Endodermal cell (in vitro differentiated cells): Measurements from ENCODE around the gene PCNX1. TPM values are rescaled to one million over a fixed set of nuclear protein-coding genes. Genes with fewer than 3 reads are reported as not detected.

ENCODE experiments used
- DNase-seq: peaks from one replicate; pipeline ENCODE4 v3.0.0-alpha.2; 2017
- H3K27ac ChIP-seq: 2 replicates; pipeline ENCODE4 v1.5.1; 2013; ENCODE audit warnings: mild to moderate bottlenecking, low read depth, low read length, moderate library complexity
- H3K27me3 ChIP-seq: 2 replicates; pipeline ENCODE4 v1.6.1; 2013; ENCODE audit warnings: mild to moderate bottlenecking, low read length, moderate library complexity; ENCODE audit not compliant: insufficient read depth, control insufficient read depth, poor library complexity, severe bottlenecking
- H3K36me3 ChIP-seq: 2 replicates; pipeline ENCODE4 v1.7.0; 2013; ENCODE audit warnings: mild to moderate bottlenecking, low read length, moderate library complexity; ENCODE audit not compliant: control insufficient read depth, insufficient read depth
- H3K4me1 ChIP-seq: one replicate; pipeline ENCODE4 v1.7.0; 2013; ENCODE audit warnings: low read length; ENCODE audit not compliant: control insufficient read depth, insufficient read depth
- H3K4me3 ChIP-seq: 2 replicates; pipeline ENCODE4 v1.5.1; 2013; ENCODE audit warnings: mild to moderate bottlenecking, low read length, moderate library complexity
- H3K9ac ChIP-seq: 2 replicates; pipeline ENCODE4 v1.6.1; 2013; ENCODE audit warnings: mild to moderate bottlenecking, low read length, moderate library complexity; ENCODE audit not compliant: poor library complexity, severe bottlenecking; ENCODE audit errors: extremely low read depth
- H3K9me3 ChIP-seq: 2 replicates; pipeline ENCODE4 v1.6.1; 2013; ENCODE audit warnings: mild to moderate bottlenecking, low read length, moderate library complexity; ENCODE audit not compliant: control insufficient read depth
- H3K27ac Mint-ChIP-seq: 2 replicates; pipeline ENCODE4 v1.8.0; 2020; ENCODE audit warnings: mixed read lengths
- H3K27me3 Mint-ChIP-seq: 2 replicates; pipeline ENCODE4 v1.8.0; 2021; ENCODE audit warnings: mild to moderate bottlenecking, mixed read lengths; ENCODE audit not compliant: insufficient read depth
- H3K36me3 Mint-ChIP-seq: 2 replicates; pipeline ENCODE4 v1.8.0; 2020; ENCODE audit warnings: low read depth, mixed read lengths
- H3K4me1 Mint-ChIP-seq: 2 replicates; pipeline ENCODE4 v1.8.0; 2020; ENCODE audit warnings: mixed read lengths
- H3K4me3 Mint-ChIP-seq: 2 replicates; pipeline ENCODE4 v1.8.0; 2020; ENCODE audit warnings: mild to moderate bottlenecking, moderate library complexity, mixed read lengths
- H3K9me3 Mint-ChIP-seq: 2 replicates; pipeline ENCODE4 v1.8.0; 2020; ENCODE audit warnings: mild to moderate bottlenecking, mixed read lengths
- WGBS, 2 experiments: methylation state at CpG; one replicate each; pipeline versions ENCODE4 v1.1.5 to v1.1.7; 2013; ENCODE audit warnings: missing lambda C conversion rate in 2 of 2, mixed read lengths in 1 of 2; ENCODE audit not compliant: insufficient coverage in 1 of 2, insufficient read length in 1 of 2; 5-methylcytosine and 5-hydroxymethylcytosine counted together
- total RNA-seq, 2 donors: library from RNA; stranded (reverse); fragmentation: NEBNext Ultra II Directional in 1 of 2; extraction: Animal tissue kit (Norgen Biotek cat#: 25700) in 1 of 2; gene quantifications; 2 replicates in 1 of 2; 3 replicates in 1 of 2; pipeline ENCODE4 v1.2.1, GENCODE V29; 2021
- TF ChIP-seq, protein P1 (sequence below): fragments of 200-600 bp; sonication (generic); conservative IDR thresholded peaks from 2 replicates; pipeline ENCODE4 v1.5.0; 2021; ENCODE audit warnings: antibody characterized with exemption, mild to moderate bottlenecking

The PCNX1 gene
- total RNA-seq, 2 donors from 2014 or later: 68.2 TPM

DNA sequence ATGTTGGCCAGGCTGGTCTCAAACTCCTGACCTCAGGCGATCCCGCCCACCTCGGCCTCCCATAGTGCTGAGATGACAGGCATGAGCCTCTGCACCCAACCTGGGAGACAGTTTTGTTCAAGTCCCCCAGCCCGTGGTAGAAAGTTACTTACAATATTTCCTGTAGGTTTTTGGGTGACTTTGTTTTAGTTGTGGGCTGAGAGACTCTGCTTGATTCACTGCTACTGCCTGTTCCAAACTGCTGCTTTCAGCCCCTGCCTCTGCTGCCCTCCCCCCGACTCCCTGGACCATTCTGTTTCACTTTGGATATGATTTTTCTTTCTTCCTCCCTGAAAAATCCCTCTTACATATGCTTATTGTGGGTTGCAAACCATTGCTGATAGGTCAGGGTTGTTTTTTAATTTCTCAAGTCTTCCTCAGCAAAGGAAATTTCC is 13.4 kb upstream of the PCNX1 start:
- H3K9me3 Mint-ChIP-seq: no peaks in the 10 kb centered on the region
- H3K27ac Mint-ChIP-seq: no peak overlapping the region
- no peak for DNase-seq
- WGBS, 2 experiments: 87 to 90% methylated on average over 4 to 5 of the region's 5 CpGs
- H3K36me3 ChIP-seq: no peaks in the 10 kb centered on the region
- H3K4me1 Mint-ChIP-seq: no peaks in the 10 kb centered on the region
- no peak overlapping the region for H3K9ac ChIP-seq
- no peak overlapping the region for H3K4me3 Mint-ChIP-seq
- H3K4me1 ChIP-seq: no peaks in the 10 kb centered on the region
- peaks cover 4% of the 10 kb centered on the region for H3K27me3 Mint-ChIP-seq
- H3K27ac ChIP-seq: no peak overlapping the region
- H3K4me3 ChIP-seq: no peak overlapping the region
- H3K9me3 ChIP-seq: no peaks in the 10 kb centered on the region
- no peaks in the 10 kb centered on the region for H3K27me3 ChIP-seq
- TF ChIP-seq, protein P1, sequence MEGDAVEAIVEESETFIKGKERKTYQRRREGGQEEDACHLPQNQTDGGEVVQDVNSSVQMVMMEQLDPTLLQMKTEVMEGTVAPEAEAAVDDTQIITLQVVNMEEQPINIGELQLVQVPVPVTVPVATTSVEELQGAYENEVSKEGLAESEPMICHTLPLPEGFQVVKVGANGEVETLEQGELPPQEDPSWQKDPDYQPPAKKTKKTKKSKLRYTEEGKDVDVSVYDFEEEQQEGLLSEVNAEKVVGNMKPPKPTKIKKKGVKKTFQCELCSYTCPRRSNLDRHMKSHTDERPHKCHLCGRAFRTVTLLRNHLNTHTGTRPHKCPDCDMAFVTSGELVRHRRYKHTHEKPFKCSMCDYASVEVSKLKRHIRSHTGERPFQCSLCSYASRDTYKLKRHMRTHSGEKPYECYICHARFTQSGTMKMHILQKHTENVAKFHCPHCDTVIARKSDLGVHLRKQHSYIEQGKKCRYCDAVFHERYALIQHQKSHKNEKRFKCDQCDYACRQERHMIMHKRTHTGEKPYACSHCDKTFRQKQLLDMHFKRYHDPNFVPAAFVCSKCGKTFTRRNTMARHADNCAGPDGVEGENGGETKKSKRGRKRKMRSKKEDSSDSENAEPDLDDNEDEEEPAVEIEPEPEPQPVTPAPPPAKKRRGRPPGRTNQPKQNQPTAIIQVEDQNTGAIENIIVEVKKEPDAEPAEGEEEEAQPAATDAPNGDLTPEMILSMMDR: no peak
- no peaks in the 10 kb centered on the region for H3K36me3 Mint-ChIP-seq

DNA sequence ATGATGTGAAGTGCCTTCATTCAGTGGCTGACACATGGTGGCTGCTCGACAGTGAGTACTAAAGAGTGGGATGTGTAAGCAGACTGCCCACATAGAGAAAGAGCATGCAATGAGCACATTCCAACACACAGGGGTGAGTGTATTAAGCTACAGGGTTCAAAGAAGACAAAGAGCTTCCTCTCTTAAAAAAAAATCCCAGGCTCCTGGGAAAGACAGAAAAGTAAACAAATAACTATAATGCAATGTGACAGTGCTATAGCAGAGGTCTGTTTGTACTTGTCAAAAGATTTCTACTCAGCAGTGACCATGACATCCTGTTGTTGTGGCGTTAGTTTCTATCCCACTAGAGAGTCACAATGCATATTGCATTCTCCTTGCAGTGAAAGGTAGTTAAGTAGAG is 12.4 kb upstream of the PCNX1 start:
- H3K4me1 ChIP-seq: no peaks in the 10 kb centered on the region
- Mint-ChIP-seq H3K9me3 (no peaks in the 10 kb centered on the region), H3K27ac (no peak overlapping the region), H3K27me3 (peaks cover 4% of the 10 kb centered on the region), H3K4me1 (no peaks in the 10 kb centered on the region), H3K36me3 (no peaks in the 10 kb centered on the region), H3K4me3 (no peak overlapping the region)
- H3K27ac ChIP-seq: no peak overlapping the region
- H3K27me3 ChIP-seq: no peaks in the 10 kb centered on the region
- TF ChIP-seq, protein P1: no peak
- WGBS, 2 experiments: 89 to 93% methylated on average over 2 of the region's 2 CpGs
- DNase-seq: no peak
- H3K9me3 ChIP-seq: no peaks in the 10 kb centered on the region
- H3K4me3 ChIP-seq: no peak overlapping the region
- H3K9ac ChIP-seq: no peak overlapping the region
- H3K36me3 ChIP-seq: no peaks in the 10 kb centered on the region

DNA sequence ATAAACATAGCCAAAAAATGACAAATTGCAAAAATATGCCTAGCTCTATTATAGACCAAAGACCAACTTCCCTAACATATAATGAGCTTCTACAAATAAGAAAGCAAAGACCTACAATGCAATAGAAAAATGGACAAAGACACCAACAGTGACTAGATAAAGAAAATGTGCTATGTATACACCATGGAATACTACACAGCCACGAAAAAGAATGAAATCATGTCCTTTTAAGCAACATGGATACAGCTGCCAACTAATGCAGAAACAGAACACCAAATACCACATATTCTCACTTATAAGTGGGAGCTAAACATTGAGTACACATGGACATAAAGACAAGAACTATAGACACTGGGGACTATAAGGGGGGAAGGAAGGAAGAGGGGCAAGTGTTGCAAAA is 10.9 kb upstream of the PCNX1 start:
- no peak overlapping the region for H3K4me3 ChIP-seq
- no peak overlapping the region for H3K9ac ChIP-seq
- WGBS, 2 experiments: 80% methylated on average over 1 of the region's 1 CpG; no CpG with 5 or more reads in 1 of the 2 experiments
- Mint-ChIP-seq H3K4me1 (no peaks in the 10 kb centered on the region), H3K36me3 (no peaks in the 10 kb centered on the region), H3K27me3 (peaks cover 4% of the 10 kb centered on the region), H3K9me3 (no peaks in the 10 kb centered on the region), H3K4me3 (no peak overlapping the region), H3K27ac (no peak overlapping the region)
- no peaks in the 10 kb centered on the region for H3K4me1 ChIP-seq
- no peak for DNase-seq
- H3K36me3 ChIP-seq: no peaks in the 10 kb centered on the region
- no peaks in the 10 kb centered on the region for H3K9me3 ChIP-seq
- no peak overlapping the region for H3K27ac ChIP-seq
- H3K27me3 ChIP-seq: no peaks in the 10 kb centered on the region
- TF ChIP-seq, protein P1: no peak
